Mucosa of rectum (tissue), 2 donors: ENCODE data around the gene DEAF1.

ENCODE experiments used
- H3K27ac ChIP-seq, 2 donors: one replicate each; pipeline ENCODE4 v1.7.0; 2013; ENCODE audit warnings: inconsistent platforms in 2 of 2, low read depth in 2 of 2, low read length in 2 of 2
- H3K27me3 ChIP-seq, 2 donors: one replicate each; pipeline ENCODE4 v1.7.0; 2013; ENCODE audit warnings: low read length in 2 of 2; ENCODE audit not compliant: control insufficient read depth in 2 of 2, insufficient read depth in 2 of 2
- H3K36me3 ChIP-seq, 2 donors: one replicate each; pipeline ENCODE4 v1.7.0; 2013; ENCODE audit warnings: low read length in 2 of 2; ENCODE audit not compliant: control insufficient read depth in 2 of 2, insufficient read depth in 2 of 2
- H3K4me1 ChIP-seq, 2 donors: one replicate each; pipeline ENCODE4 v1.7.0; 2013; ENCODE audit warnings: low read length in 2 of 2, mild to moderate bottlenecking in 1 of 2; ENCODE audit not compliant: control insufficient read depth in 2 of 2, insufficient read depth in 2 of 2
- H3K4me3 ChIP-seq, 2 donors: one replicate each; pipeline ENCODE4 v1.7.0; 2013; ENCODE audit warnings: low read length in 2 of 2
- H3K9ac ChIP-seq, 2 donors: one replicate each; pipeline ENCODE4 v1.7.0; 2013; ENCODE audit warnings: low read length in 2 of 2, low read depth in 1 of 2, mild to moderate bottlenecking in 1 of 2
- H3K9me3 ChIP-seq, 2 donors: one replicate each; pipeline ENCODE4 v1.7.0; 2013; ENCODE audit warnings: low read length in 2 of 2; ENCODE audit not compliant: control insufficient read depth in 2 of 2
- donor health status: healthy.
- donor health status: Normal muscosa, but diverticular disease.

DEAF1 gene

DNA sequence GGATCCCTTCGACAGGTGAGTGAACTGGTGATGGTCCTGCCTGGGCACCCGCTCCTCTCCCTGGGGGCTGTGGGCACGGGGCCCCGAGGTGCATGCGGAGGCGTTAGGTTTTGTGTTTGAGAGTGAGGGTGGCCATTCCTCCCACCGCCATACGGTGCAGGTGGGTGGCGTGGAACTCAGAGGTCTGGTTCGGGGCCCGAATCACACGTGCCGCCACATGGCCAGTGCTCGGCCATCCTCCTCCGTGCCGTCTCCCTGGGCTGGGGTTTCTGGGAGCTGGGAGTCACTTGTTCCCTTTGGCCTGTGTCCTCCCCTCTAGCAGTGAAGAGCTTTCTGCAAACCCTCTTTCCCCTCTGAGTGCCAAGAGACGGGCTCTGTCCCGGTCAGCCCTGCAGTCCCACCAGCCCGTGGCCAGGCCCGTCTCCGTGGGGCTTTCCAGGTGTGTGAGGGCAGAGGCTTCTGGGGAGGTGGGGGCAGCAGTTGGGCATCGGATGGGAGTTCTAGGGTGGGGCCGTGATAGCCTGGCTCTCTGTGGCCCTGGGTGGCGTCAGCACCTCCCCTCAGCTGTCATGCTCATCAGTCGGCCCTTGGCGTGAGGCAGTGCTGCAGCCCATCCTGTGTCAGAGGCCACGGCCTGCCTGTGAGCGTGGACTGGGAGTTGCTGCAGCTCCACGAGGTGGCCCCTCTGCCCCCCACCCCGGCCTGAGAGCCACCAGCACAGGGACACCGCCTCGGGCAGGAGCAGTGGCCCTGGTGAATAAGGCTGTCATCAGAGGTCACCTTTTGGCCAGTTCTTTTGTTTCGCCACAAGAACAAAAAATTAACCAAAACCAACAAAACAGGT lies 89.5 kb downstream of the DEAF1 start:
- no peaks in the 10 kb centered on the region for H3K27me3 ChIP-seq
- no peaks in the 10 kb centered on the region for H3K4me1 ChIP-seq
- no peak overlapping the region for H3K27ac ChIP-seq
- H3K4me3 ChIP-seq = no peak overlapping the region
- H3K9ac ChIP-seq = no peak overlapping the region
- H3K36me3 ChIP-seq = peaks cover 64 to 78% of the 10 kb centered on the region in 2 donors
- H3K9me3 ChIP-seq = no peaks in the 10 kb centered on the region

DNA sequence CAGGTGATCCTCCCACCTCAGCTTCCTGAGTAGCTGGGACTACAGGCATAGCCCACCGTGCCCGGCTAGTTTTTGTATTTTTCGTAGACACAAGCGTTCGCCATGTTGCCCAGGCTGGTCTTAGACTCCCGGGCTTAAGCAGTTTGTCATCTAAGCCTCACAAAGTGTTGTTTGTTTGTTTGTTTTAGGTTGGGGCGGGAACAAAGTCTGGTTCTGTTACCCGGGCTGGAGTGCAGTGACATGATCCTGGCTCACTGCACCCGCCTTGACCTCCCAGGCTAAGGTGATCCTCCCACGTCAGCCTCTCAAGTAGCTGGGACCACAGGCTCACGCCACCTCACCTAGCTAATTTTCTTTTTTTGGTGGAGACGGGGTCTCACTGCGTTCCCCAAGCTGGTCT lies 91.9 kb downstream of the DEAF1 start:
- Histone ChIP-seq H3K27ac (no peak overlapping the region), H3K4me3 (no peak overlapping the region), H3K27me3 (no peaks in the 10 kb centered on the region), H3K36me3 (peaks cover 54 to 78% of the 10 kb centered on the region in 2 donors), H3K9me3 (no peaks in the 10 kb centered on the region), H3K9ac (no peak overlapping the region), H3K4me1 (no peaks in the 10 kb centered on the region)

DNA sequence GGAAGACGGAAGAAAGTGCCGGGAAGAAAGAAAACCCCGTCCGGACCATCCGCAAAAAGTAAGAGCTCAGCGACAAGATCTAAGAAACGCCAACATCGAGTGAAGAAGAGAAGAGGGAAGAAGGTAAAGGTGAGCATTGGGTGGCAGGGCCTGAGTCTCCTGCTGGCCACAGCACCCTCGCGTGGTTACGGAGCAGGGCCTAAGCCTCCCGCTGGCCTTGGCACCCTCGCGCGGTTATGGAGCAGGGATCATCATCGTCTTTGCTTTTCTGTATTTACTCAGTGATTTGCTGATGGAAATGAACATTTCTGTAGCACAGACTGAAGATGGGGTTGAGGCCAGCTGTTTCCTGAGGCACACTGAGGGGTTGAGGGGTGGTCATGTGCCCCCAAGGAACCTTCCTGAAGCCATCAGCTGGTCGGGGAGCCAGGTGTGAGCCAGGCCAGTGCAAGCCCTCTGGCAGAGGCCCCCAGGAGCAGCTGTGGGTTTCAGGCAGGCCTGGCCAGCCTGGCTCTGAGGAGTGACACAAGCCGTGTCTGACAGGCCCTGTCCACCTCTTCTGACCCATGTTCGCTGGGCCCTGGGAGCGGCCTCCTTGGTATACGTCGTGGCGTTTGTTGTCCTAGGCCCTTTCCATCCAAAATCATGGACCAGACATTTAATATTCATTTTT lies 93.3 kb downstream of the DEAF1 start:
- Histone ChIP-seq H3K27me3 (no peaks in the 10 kb centered on the region), H3K36me3 (peaks cover 55 to 78% of the 10 kb centered on the region in 2 donors), H3K4me3 (no peak overlapping the region)

DNA sequence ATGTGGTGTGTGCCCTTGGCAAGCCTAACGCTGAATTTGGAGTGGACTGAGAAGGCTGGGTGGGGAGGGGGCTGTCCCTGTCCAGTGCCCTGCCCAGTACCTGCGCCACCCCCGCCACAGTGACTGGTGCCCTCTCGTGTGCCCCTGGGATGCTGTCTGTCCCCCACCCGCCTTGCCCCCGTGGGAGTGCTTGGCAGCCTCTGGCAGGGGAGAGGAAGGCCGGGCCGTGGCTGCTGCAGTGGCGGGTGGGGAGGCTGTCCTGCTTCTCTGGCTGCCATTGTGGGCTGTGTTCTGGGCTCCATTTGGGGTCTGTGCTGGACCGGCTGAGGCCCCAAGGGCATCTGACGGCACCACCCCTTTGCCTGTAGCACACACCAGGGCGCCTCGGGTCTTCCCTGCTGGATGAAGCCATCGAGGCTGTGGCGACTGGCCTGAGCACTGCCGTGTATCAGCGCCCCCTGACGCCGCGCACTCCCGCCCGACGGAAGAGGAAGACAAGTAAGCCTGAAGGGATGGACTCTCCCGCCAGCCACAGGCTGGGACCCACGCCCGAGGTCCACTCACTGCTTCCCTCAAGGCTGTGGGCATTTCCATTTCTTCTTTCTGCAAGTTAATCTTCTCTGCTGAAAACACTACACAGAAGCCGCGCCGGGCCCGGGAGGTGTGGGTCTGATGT lies 96.9 kb downstream of the DEAF1 start:
- Histone ChIP-seq H3K4me3 (no peak overlapping the region), H3K4me1 (no peaks in the 10 kb centered on the region), H3K27ac (no peak overlapping the region), H3K9me3 (no peaks in the 10 kb centered on the region), H3K27me3 (no peaks in the 10 kb centered on the region), H3K9ac (no peak overlapping the region), H3K36me3 (peaks cover 52 to 75% of the 10 kb centered on the region in 2 donors)

More for the DNA sequence above, 93.3 kb downstream of the DEAF1 start:
- H3K27ac ChIP-seq = no peak overlapping the region
- no peaks in the 10 kb centered on the region for H3K9me3 ChIP-seq
- no peaks in the 10 kb centered on the region for H3K4me1 ChIP-seq
- no peak overlapping the region for H3K9ac ChIP-seq

DNA sequence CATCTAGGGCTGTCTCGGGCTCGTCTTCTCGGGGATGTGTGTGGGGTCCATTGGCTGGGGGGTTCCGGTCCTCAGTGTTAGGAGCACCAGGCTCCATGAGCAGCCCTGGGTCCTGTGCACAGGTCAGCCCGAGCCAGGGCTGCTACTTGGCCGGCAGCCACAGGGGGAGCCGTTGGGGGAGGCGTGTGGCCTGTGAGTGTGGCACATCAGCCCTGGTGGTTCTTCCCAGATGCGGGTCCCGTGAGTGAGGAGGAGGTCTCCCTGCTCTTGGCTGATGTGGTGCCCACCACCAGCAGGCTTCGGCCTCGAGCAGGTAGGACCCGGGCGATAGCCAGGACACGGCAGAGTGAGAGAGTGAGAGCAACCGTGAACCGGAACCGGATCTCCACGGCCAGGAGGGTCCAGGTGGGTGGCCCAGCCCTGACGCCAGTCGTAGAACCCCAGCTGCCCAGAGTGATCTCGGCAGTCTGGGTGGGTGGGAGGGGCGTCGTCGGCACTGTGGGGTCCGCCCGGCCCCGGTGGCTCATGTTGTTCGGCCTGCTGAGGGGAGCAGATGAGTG lies 97.8 kb downstream of the DEAF1 start:
- no peaks in the 10 kb centered on the region for H3K4me1 ChIP-seq
- no peaks in the 10 kb centered on the region for H3K27me3 ChIP-seq
- peaks cover 60 to 81% of the 10 kb centered on the region in 2 donors for H3K36me3 ChIP-seq
- H3K27ac ChIP-seq = no peak overlapping the region
- H3K4me3 ChIP-seq = no peak overlapping the region
- H3K9me3 ChIP-seq = no peaks in the 10 kb centered on the region
- H3K9ac ChIP-seq = no peak overlapping the region

DNA sequence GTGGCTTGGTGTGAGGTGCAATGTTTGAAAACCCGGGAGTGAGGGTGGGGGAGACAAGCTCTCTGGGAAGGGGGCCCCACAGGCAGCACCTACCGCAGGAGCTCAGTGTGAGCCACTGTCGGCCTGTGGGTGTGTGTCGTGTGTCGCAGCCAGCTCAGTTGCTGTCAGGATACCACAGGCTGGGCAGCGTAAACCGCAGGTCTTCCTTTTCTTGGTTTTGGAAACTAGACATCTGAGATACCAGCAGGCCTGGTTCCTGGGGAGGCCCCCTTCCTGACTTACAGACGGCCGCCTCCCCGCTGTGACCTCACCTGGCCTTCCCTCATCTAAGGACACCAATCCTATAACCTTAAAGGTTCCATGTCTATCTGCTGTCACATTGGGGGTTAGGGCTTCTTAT lies 98.6 kb downstream of the DEAF1 start:
- Histone ChIP-seq H3K9ac (no peak overlapping the region), H3K4me1 (no peaks in the 10 kb centered on the region), H3K9me3 (no peaks in the 10 kb centered on the region), H3K27ac (no peak overlapping the region), H3K36me3 (peaks cover 55 to 77% of the 10 kb centered on the region in 2 donors), H3K4me3 (no peak overlapping the region), H3K27me3 (no peaks in the 10 kb centered on the region)

DNA sequence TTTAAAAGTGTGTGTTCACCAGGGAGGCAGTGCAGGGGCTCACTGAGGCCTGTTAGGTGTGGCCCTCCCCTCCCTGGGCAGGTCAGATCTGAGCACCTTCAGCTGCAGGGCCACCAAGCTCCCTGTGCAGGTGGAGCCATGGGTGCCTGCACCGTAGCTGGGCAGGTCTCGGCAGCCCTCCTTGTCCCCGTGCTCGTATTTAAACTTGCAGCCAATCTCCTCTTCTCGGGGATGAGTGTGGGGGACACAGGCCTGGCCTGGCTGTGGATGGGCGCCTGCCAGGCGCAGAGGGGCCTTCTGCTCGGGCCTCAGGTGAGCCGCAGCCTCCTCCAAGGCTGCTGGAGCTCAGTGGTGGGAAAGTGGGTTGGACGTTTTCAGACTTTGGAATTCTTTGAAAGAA lies 99.6 kb downstream of the DEAF1 start:
- Histone ChIP-seq H3K4me1 (no peaks in the 10 kb centered on the region), H3K4me3 (no peak overlapping the region), H3K36me3 (peaks cover 55 to 78% of the 10 kb centered on the region in 2 donors), H3K9ac (no peak overlapping the region), H3K27me3 (no peaks in the 10 kb centered on the region), H3K27ac (no peak overlapping the region), H3K9me3 (no peaks in the 10 kb centered on the region)
